Activated naive CD8-positive, alpha-beta T cell treated with anti-CD3 and anti-CD28 coated beads for 36 hours (primary cell): ENCODE data around the gene SIPA1L3. TPM values are rescaled to one million over a fixed set of nuclear protein-coding genes. Genes with fewer than 3 reads are reported as not detected.
"Not testable (repeated sequence)": the region's sequence is repeated elsewhere in the genome, so short reads cannot be mapped to it uniquely, and the experiment has no call there.

Source experiments
- DNase-seq: peaks from one replicate; pipeline ENCODE4 v3.0.0; 2021
- H3K27ac Mint-ChIP-seq: one replicate; pipeline ENCODE4 v1.8.0; 2022; ENCODE audit warnings: mild to moderate bottlenecking, moderate library complexity, mixed read lengths
- H3K27me3 Mint-ChIP-seq: one replicate; pipeline ENCODE4 v1.8.0; 2022; ENCODE audit warnings: mild to moderate bottlenecking, mixed read lengths
- H3K36me3 Mint-ChIP-seq: one replicate; pipeline ENCODE4 v1.8.0; 2021; ENCODE audit warnings: mild to moderate bottlenecking, mixed read lengths
- H3K4me1 Mint-ChIP-seq: one replicate; pipeline ENCODE4 v1.8.0; 2021; ENCODE audit warnings: mixed read lengths
- H3K4me3 Mint-ChIP-seq: one replicate; pipeline ENCODE4 v1.8.0; 2022; ENCODE audit warnings: mild to moderate bottlenecking, moderate library complexity, mixed read lengths
- H3K9me3 Mint-ChIP-seq: one replicate; pipeline ENCODE4 v1.8.0; 2022; ENCODE audit warnings: mixed read lengths
- total RNA-seq, 2 experiments: library from RNA; stranded (reverse); gene quantifications; one replicate each; pipeline ENCODE4 v1.2.3, GENCODE V29; 2021

The SIPA1L3 gene
- total RNA-seq, 2 experiments from 2014 or later: 9.1 to 9.7 TPM

GRCh38 chr19:38049105-38049649, 142.2 kb downstream of the SIPA1L3 start:
- H3K36me3 Mint-ChIP-seq: no peaks in the 10 kb centered on the region
- peak overlapping the region; percentile 75 for H3K4me3 Mint-ChIP-seq
- peak overlapping the region; percentile 96 for H3K27ac Mint-ChIP-seq
- H3K4me1 Mint-ChIP-seq: peaks cover 44% of the 10 kb centered on the region
- peak; percentile 51 for DNase-seq
- H3K9me3 Mint-ChIP-seq: no peaks in the 10 kb centered on the region
- no peaks in the 10 kb centered on the region for H3K27me3 Mint-ChIP-seq

- Mint-ChIP-seq H3K9me3 (no peaks in the 10 kb centered on the region), H3K27ac (no peak overlapping the region)
Measured at GRCh38 chr19:38055010-38055409, 148.0 kb downstream of the SIPA1L3 start.

GRCh38 chr19:38055655-38056521, 148.9 kb downstream of the SIPA1L3 start:
- no peaks in the 10 kb centered on the region for H3K36me3 Mint-ChIP-seq
- DNase-seq: no peak
- peaks cover 15% of the 10 kb centered on the region for H3K4me1 Mint-ChIP-seq
- H3K27ac Mint-ChIP-seq: peak overlapping the region; percentile 14
- no peak overlapping the region for H3K4me3 Mint-ChIP-seq
- H3K27me3 Mint-ChIP-seq: no peaks in the 10 kb centered on the region
- H3K9me3 Mint-ChIP-seq: no peaks in the 10 kb centered on the region

More at GRCh38 chr19:38055010-38055409, 148.0 kb downstream of the SIPA1L3 start:
- Mint-ChIP-seq H3K36me3 (no peaks in the 10 kb centered on the region), H3K4me1 (peaks cover 15% of the 10 kb centered on the region), H3K4me3 (no peak overlapping the region), H3K27me3 (no peaks in the 10 kb centered on the region)
- no peak for DNase-seq

GRCh38 chr19:38056646-38057045, 149.6 kb downstream of the SIPA1L3 start:
- no peaks in the 10 kb centered on the region for H3K36me3 Mint-ChIP-seq
- H3K9me3 Mint-ChIP-seq: no peaks in the 10 kb centered on the region
- no peak overlapping the region for H3K27ac Mint-ChIP-seq
- peaks cover 15% of the 10 kb centered on the region for H3K4me1 Mint-ChIP-seq
- H3K4me3 Mint-ChIP-seq: no peak overlapping the region
- DNase-seq: no peak
- H3K27me3 Mint-ChIP-seq: no peaks in the 10 kb centered on the region

- no peaks in the 10 kb centered on the region for H3K9me3 Mint-ChIP-seq
- no peaks in the 10 kb centered on the region for H3K27me3 Mint-ChIP-seq
- H3K36me3 Mint-ChIP-seq: no peaks in the 10 kb centered on the region
- no peak for DNase-seq
- peaks cover 15% of the 10 kb centered on the region for H3K4me1 Mint-ChIP-seq
- no peak overlapping the region for H3K27ac Mint-ChIP-seq
- no peak overlapping the region for H3K4me3 Mint-ChIP-seq
Measured at GRCh38 chr19:38057959-38058690, 151.1 kb downstream of the SIPA1L3 start.

- peak overlapping the region; percentile 62 for H3K27ac Mint-ChIP-seq
- peak overlapping the region; percentile 32 for H3K4me3 Mint-ChIP-seq
- no peaks in the 10 kb centered on the region for H3K36me3 Mint-ChIP-seq
- no peaks in the 10 kb centered on the region for H3K9me3 Mint-ChIP-seq
- peaks cover 14% of the 10 kb centered on the region for H3K4me1 Mint-ChIP-seq
- no peak for DNase-seq
- no peaks in the 10 kb centered on the region for H3K27me3 Mint-ChIP-seq
Measured at GRCh38 chr19:38059897-38060296, 152.9 kb downstream of the SIPA1L3 start.

GRCh38 chr19:38060331-38060730, 153.3 kb downstream of the SIPA1L3 start:
- Mint-ChIP-seq H3K4me3 (no peak overlapping the region), H3K27me3 (no peaks in the 10 kb centered on the region), H3K4me1 (peaks cover 13% of the 10 kb centered on the region), H3K36me3 (no peaks in the 10 kb centered on the region), H3K9me3 (no peaks in the 10 kb centered on the region), H3K27ac (peak overlapping the region; percentile 20)
- no peak for DNase-seq

GRCh38 chr19:38061294-38061693, 154.3 kb downstream of the SIPA1L3 start:
- no peak for DNase-seq
- Mint-ChIP-seq H3K27ac (peak overlapping the region; percentile 3), H3K36me3 (no peaks in the 10 kb centered on the region), H3K9me3 (no peaks in the 10 kb centered on the region), H3K4me3 (no peak overlapping the region), H3K4me1 (peaks cover 5% of the 10 kb centered on the region), H3K27me3 (no peaks in the 10 kb centered on the region)

- H3K4me3 Mint-ChIP-seq: no peak overlapping the region
- no peaks in the 10 kb centered on the region for H3K9me3 Mint-ChIP-seq
- H3K36me3 Mint-ChIP-seq: no peaks in the 10 kb centered on the region
- no peaks in the 10 kb centered on the region for H3K27me3 Mint-ChIP-seq
- H3K4me1 Mint-ChIP-seq: peaks cover 3% of the 10 kb centered on the region
- H3K27ac Mint-ChIP-seq: no peak overlapping the region
- DNase-seq: no peak
Measured at GRCh38 chr19:38062959-38063761, 156.2 kb downstream of the SIPA1L3 start.

- Mint-ChIP-seq H3K36me3 (no peaks in the 10 kb centered on the region), H3K27me3 (no peaks in the 10 kb centered on the region), H3K9me3 (no peaks in the 10 kb centered on the region), H3K4me3 (no peak overlapping the region), H3K4me1 (peaks cover 3% of the 10 kb centered on the region), H3K27ac (no peak overlapping the region)
- DNase-seq: no peak
Measured at GRCh38 chr19:38063928-38064327, 156.9 kb downstream of the SIPA1L3 start.

GRCh38 chr19:38064661-38065425, 157.8 kb downstream of the SIPA1L3 start:
- Mint-ChIP-seq H3K4me1 (peaks cover 1% of the 10 kb centered on the region), H3K27me3 (no peaks in the 10 kb centered on the region), H3K4me3 (no peak overlapping the region), H3K27ac (no peak overlapping the region), H3K36me3 (no peaks in the 10 kb centered on the region), H3K9me3 (no peaks in the 10 kb centered on the region)
- no peak for DNase-seq

- not testable (repeated sequence) for H3K27me3 Mint-ChIP-seq, H3K36me3 Mint-ChIP-seq
Measured at GRCh38 chr19:38065775-38066174, 158.8 kb downstream of the SIPA1L3 start.

GRCh38 chr19:38068826-38069225, 161.8 kb downstream of the SIPA1L3 start:
- Mint-ChIP-seq H3K4me1 (peaks cover 1% of the 10 kb centered on the region), H3K4me3 (no peak overlapping the region), H3K36me3 (no peaks in the 10 kb centered on the region), H3K27me3 (no peaks in the 10 kb centered on the region), H3K27ac (no peak overlapping the region), H3K9me3 (no peaks in the 10 kb centered on the region)
- DNase-seq: no peak

More at GRCh38 chr19:38065775-38066174, 158.8 kb downstream of the SIPA1L3 start:
- not testable (repeated sequence) for H3K4me3 Mint-ChIP-seq, H3K27ac Mint-ChIP-seq, DNase-seq, H3K9me3 Mint-ChIP-seq, H3K4me1 Mint-ChIP-seq

- DNase-seq: no peak
- no peak overlapping the region for H3K27ac Mint-ChIP-seq
- H3K9me3 Mint-ChIP-seq: no peaks in the 10 kb centered on the region
- H3K36me3 Mint-ChIP-seq: no peaks in the 10 kb centered on the region
- peaks cover 1% of the 10 kb centered on the region for H3K4me1 Mint-ChIP-seq
- H3K4me3 Mint-ChIP-seq: no peak overlapping the region
- no peaks in the 10 kb centered on the region for H3K27me3 Mint-ChIP-seq
Measured at GRCh38 chr19:38070573-38070972, 163.6 kb downstream of the SIPA1L3 start.
